HG02938 (cell line): ENCODE measurements around the gene ZNF674.
"Not testable (repeated sequence)": the region's sequence is repeated elsewhere in the genome, so short reads cannot be mapped to it uniquely, and the experiment has no call there.

ENCODE experiments used
- ATAC-seq: cut with Tn5 transposase; IDR thresholded peaks from one replicate; pipeline ENCODE4 v1.9.1; 2021; ENCODE audit warnings: mild to moderate bottlenecking, moderate library complexity; ENCODE audit not compliant: unreplicated experiment

The ZNF674 gene

GRCh38 chrX:46571423-46572339, 26.5 kb upstream of the ZNF674 start:
- ATAC-seq, result no peak

DNA sequence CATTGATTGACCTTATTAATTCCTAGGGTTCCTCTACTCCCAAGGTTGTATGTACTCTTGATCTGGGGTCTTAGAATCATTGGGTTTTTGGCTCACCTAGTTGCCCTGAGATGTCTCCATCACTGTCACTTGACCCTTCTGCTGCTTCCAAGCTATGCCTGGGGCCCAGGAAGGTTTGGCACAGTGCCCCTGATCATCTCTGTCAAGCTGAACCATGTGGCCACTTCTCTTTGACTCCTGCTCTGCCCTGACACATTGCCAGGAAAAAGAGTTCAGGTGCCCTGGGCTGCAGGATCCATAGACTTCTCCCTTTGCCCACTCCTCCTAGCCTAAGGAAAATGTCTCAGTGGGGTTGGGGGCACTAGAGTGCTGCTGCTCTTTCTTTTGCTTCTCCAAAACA, 24.4 kb upstream of the ZNF674 start:
- ATAC-seq, result no peak

- no peak for ATAC-seq
Measured at GRCh38 chrX:46567388-46567787, 22.2 kb upstream of the ZNF674 start.

GRCh38 chrX:46561824-46562657, 16.8 kb upstream of the ZNF674 start:
- peak; percentile 98 for ATAC-seq

DNA sequence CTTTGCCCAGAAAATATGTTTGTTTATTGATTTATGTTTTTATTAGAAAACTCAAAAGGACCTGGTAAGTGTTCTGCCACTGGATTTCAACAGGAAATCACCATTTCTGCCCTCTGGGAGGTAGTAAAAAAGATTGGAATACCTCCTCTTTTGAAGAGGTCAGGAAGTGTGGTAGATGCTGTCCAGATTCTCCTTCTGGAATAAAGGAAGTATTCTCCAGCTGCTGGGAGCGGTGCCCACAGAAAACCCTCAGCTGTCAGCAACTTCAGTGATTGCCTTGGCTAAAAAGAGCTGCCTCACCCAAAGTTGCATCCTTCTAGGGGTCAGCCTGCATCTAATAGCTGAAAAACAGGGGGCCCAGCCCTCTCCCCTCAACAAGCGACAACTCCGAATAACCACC, 13.8 kb upstream of the ZNF674 start:
- no peak for ATAC-seq

- ATAC-seq, result no peak
Measured at GRCh38 chrX:46554942-46555341, 9.7 kb upstream of the ZNF674 start.

GRCh38 chrX:46553935-46554334, 8.7 kb upstream of the ZNF674 start:
- no peak for ATAC-seq

DNA sequence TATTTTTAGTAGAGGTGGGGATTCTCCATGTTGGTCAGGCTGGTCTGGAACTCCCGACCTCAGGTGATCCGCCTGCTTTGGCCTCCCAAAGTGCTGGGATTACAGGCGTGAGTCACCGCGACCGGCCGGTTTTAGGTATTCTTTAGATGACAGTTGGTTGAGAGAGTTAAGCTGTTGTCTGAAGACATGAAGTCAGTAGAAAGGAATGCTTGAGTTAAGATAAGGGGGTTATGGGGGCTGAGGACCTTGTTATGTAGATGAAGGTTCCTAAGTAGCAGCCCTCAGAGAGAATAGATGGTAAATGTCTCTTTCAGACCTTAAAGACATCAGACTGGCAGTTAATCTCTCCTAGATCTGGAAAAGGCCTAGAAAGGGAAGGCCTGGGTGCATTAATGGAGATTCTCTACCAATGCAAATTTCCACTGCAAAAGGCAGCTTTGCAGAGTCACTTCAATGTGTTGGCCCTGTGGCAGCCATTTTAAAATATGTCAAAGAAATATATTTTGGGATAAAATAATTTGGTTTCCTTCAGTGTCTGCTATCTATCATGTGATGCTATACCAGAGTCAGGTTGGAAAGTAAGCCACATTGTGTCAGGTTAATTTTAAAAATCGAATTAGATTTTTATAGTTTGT, 6.4 kb upstream of the ZNF674 start:
- ATAC-seq, result no peak

GRCh38 chrX:46549914-46550313, 4.7 kb upstream of the ZNF674 start:
- no peak for ATAC-seq

DNA sequence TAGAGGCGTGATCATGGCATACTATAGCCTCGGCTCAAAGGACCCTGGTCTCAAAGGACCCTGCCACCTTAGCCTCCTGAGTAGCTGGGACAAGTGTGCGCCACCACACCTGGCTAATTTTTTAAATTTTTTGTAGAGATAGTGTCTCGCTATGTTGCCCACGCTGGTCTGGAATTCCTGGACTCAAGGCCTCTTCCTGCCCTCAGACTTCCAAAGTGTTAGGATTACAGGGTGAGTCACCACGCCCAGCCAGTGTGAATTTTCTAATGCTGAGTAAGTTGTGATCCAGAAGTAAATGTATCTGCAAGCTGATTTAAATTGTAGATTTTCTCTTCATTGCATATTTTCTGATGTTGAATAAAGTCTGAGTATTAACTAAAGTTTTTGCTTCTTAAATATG, 2.6 kb upstream of the ZNF674 start:
- no peak for ATAC-seq

- ATAC-seq, result not testable (repeated sequence)
Measured at GRCh38 chrX:46544527-46544926, 694 bp downstream of the ZNF674 start.

GRCh38 chrX:46543441-46543840, 1.8 kb downstream of the ZNF674 start:
- no peak for ATAC-seq

GRCh38 chrX:46531442-46531841, 13.8 kb downstream of the ZNF674 start:
- ATAC-seq, result no peak

DNA sequence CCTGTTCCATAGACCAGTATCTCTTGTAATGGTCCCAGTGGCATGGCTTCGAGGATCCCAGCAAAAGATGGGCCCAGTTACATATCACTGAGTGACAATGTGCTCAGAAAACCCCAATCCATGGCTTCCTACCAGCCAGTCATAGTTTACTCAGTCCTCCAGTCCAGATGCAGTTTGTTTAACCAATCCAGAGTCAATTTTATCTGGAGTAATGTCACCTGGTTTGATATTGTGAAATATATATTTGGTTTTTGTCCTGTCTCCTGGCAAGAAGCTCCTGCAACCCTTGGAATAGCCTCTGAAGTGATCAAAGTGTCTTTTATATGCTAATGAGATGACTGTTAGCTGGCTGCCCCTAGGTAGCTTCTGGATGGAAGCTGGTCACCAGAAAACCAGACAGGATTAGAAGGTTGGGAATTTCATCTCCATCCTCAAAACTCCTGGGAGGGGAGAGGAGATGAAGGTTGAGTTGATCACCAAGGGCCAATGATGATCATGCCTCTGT, 14.8 kb downstream of the ZNF674 start:
- ATAC-seq, result not testable (repeated sequence)

- ATAC-seq, result not testable (repeated sequence)
Measured at GRCh38 chrX:46529740-46530403, 15.3 kb downstream of the ZNF674 start.

DNA sequence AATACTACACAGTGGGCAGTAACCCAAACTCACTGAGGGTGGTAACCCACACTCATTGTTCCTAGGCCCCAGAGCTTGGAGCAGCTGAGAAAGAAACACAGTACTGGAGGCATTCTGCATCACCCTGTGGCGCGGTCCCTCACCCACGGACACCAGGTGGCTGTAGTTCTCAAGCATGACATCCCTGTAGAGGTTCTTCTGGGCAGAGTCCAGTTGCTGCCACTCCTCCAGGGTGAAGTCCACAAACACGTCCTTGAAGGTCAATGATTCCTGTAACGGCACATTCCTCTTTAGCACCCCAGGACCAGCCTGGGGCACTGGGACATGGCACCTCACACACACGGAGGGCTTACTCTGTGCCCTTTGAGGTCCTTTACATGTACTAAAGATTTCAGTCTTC, 16.6 kb downstream of the ZNF674 start:
- not testable (repeated sequence) for ATAC-seq

- no peak for ATAC-seq
Measured at GRCh38 chrX:46506076-46506475, 39.1 kb downstream of the ZNF674 start.

DNA sequence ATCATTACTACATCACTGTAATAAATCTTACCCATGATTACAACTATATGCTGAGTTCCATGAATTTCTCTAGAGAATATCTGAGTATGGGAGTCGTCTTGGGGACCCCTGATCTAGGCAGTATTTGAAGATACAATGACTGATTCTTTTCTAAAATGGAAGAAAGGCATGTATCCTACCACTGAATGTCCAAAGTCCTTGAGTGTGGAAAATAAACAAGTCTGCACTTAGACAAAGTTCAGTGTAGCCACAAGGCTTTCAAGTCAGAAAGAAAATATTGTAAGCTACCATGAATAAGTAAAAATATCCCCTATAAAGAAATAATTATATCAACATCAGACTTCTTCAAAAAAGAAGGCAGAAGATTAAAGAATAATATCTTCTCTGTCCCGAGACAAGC, 42.4 kb downstream of the ZNF674 start:
- no peak for ATAC-seq

- no peak for ATAC-seq
Measured at GRCh38 chrX:46500054-46500453, 45.2 kb downstream of the ZNF674 start.

GRCh38 chrX:46488712-46489111, 56.5 kb downstream of the ZNF674 start:
- no peak for ATAC-seq

DNA sequence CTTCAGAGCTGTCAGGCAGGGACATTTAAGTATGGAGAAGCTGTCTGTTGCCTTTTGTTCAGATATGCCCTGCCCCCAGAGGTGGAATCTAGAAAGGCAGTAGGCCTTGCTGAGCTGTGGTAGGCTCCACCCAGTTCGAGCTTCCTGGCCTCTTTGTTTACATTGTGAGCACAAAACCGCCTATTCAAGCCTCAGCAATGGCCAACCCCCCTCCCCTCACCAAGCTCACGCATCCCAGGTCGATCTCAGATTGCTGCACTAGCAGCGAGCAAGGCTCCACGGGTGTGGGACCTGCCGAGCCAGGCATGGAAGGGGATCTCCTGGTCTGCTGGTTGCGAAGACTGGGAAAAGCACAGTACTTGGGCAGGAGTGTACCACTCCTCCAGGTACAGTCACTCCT, 59.3 kb downstream of the ZNF674 start:
- no peak for ATAC-seq
